GM18867 (cell line): ENCODE measurements around the gene ACP3.
"Not testable (repeated sequence)": the region's sequence is repeated elsewhere in the genome, so short reads cannot be mapped to it uniquely, and the experiment has no call there.

Experiments
- ATAC-seq: cut with Tn5 transposase; IDR thresholded peaks from one replicate; pipeline ENCODE4 v1.9.1; 2021; ENCODE audit warnings: mild to moderate bottlenecking, moderate library complexity; ENCODE audit not compliant: unreplicated experiment

The ACP3 gene, protein sequence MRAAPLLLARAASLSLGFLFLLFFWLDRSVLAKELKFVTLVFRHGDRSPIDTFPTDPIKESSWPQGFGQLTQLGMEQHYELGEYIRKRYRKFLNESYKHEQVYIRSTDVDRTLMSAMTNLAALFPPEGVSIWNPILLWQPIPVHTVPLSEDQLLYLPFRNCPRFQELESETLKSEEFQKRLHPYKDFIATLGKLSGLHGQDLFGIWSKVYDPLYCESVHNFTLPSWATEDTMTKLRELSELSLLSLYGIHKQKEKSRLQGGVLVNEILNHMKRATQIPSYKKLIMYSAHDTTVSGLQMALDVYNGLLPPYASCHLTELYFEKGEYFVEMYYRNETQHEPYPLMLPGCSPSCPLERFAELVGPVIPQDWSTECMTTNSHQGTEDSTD

DNA sequence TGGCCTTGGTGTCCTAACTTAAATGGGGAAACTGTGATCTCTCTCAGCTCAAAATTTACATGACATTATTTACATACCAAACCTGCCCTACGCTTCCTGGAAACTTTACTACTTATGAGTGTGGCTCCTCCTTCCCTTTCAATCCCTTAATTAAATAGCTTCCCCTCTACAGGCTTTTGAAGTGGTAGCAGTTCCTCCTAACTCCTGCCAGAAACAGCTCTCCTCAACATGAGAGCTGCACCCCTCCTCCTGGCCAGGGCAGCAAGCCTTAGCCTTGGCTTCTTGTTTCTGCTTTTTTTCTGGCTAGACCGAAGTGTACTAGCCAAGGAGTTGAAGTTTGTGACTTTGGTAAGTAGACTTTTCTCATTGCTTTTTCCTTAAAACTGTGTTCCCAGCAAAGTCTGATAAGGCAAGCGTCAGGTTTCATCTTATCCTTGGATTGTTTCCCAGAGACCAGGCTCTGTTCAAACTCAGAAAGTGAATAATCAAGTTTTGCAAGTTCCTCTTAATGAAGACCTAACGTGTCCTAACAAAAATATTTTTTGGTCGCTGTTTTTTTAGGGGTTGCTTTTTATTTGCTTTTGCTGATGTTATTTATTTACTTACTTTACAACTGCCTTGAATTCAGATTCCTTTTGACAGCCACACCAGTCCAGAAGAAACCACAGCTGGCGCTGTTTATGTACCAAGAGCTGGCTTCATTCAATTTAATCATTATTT is at the start of gene ACP3:
Gene ACP3 (plus strand): TSS at position 179 of the 720 bp plus-strand sequence. CDS start 50 bp downstream, at position 229.
- ATAC-seq = peak; percentile 82

DNA sequence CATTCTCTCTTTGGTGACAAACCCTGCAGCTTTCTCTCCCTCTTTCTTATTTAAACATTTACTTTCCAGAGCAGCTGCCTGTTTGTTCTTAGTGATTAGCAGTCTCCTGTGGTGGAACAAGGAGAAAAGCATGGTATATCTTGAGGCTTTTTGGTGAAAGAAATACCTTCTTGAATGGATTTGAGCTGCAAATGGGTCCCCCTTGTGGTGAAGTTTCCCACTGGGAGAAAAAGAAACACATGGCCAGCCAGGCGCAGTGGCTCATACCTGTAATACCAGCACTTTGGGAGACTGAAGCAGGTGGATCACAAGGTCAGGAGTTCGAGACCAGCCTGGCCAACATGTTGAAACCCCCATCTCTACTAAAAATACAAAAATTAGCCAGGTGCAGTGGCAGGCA is 48.3 kb upstream of the ACP3 start:
- no peak for ATAC-seq

DNA sequence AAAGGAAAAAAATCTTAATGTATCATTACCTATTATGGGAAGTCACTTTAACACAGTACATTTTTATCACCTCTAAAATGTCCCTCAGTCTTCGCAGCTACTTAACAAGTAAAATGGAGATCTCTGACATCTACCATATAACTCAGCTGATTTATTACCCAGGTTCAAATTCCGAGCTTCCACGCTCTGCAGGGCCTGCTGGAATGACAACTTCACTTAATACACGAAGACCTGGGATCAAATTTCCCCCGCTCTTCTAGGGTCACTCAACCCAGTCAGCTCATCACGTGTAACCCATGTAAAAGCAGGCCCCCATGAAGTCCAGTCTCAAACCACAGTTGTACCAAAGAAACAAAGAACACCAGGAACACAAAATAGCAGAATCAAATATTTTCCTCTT is 44.2 kb upstream of the ACP3 start:
- ATAC-seq = no peak

DNA sequence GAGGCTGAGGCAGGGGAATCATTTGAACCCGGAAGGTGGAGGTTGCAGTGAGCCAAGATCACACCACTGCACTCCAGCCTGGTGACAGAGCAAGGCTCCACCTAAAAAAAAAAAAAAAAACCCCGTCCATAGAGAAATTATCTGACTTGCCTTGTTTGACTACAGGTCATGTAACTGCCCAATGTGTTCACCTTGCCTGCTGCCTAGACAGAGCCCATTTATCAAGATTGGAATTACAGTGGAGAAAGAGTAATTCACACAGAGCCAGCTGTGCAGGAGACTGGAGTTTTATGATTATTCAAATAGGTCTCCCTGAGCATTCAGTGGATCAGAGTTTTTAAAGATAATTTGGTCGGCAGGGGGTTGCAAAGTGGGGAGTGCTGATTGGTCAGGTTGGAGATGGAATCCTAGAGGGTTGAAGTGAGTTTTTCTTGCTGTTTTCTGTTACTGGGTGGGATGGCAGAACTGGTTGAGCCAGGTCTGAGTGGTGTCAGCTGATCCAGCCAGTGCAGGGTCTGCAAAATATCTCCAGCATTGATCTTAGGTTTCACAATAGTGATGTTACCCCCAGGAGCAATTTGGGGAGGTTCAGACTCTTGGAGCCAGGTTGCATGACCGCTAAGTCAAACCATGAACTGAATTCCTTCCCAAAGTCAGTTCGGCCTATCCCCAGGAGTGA is 40.8 kb upstream of the ACP3 start:
- ATAC-seq = no peak

DNA sequence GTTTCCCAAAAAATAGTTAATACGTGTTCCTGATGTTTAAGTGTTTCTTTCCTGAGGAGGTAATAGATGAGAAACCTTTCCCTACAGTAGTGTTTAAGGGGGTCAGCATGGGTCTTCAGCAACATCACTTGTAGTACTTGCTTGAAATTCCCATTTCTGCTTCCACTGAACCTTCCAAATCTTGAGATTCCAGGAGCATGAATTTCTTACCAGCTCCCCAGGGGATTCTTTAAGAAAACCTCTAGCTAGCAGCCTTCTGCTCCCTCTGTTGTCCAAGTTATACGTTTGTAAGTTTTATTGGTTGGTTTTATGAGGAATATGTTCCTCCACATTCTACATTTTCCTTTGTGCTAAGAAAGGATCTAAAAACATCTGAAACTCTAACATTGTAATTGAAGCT is 38.2 kb upstream of the ACP3 start:
- ATAC-seq = no peak

DNA sequence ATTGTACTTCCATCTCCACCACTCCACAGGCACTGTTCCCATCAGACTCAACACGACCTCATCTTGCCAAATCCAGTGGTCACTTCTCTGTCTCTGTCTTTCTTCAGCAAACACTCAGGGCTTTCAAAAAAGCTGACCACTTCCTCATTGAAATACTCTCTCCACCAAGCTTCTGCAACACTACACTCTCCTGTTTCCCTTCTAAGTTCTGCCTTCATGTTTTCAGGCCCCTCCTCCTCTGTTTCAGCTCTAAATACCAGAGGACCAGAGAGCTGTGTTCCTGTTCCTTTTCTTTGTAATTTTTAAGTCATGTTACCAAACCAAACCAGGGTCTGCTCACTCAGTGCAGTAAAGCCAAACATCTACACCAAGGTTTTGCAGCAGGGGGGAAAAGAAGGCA is 33.8 kb upstream of the ACP3 start:
- peak; percentile 78 for ATAC-seq

DNA sequence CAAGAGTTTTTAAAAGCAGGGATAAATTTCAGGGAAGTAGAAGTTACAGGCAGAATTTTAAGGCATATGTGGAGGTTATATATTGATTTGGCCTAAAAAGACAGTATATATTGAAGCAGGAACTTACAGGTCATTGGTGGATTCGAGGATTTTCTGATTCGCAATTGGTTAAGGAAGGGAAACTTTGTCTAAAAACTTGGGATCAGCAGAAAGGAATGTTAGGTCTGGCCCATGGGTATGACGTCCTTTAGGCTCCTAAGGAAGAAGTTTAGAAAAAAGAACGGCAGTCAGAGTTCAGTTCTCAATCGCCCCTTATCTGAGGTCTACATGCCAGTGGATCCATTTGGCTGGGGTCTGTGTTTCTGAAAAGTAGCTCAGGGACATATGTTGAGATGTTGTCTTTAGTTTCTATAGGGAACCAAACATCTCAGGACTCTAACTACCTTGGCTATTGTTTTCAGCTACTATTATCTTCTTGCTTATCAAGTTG is 33.2 kb upstream of the ACP3 start:
- ATAC-seq = no peak

DNA sequence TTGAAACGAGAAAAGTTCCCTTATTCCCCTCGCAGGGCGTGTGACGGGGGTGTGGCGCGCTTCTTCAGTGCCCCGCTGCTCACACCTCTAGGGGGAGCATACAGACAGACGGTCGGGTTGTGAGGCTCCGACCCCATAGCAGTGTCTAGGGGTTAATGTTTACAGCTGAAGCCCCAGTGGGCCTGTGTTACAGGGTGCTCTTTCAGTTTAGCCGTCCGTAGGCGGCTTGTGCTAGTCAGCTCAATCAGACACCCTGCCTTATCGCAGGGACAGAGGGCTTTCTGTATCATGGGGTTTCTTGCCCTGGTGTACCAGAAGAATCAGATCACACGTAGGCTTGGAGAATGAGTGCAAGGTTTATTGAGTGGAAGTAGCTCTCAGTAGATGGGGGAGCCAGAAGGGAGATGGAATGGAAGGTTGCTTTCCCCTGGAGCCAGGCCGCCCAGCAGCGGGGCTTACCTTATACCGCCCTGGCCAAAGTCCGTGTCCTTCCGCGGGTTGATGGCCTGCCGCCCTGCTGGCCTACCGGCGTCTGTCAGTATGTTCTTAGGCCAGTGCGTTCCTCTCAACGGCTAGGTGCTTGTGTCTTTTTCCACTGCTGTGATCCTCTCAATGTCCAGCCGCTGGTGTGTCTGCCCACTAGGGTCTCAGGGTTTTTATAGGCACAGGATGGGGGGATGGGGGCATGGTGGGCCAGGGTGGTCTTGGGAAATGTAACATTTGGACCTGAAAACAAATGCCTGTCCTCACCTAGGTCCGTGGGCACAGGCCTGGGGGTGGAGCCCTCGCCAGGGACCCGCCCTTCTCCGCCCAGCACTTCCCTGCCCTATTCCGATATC is 32.2 kb upstream of the ACP3 start:
- ATAC-seq = no peak

DNA sequence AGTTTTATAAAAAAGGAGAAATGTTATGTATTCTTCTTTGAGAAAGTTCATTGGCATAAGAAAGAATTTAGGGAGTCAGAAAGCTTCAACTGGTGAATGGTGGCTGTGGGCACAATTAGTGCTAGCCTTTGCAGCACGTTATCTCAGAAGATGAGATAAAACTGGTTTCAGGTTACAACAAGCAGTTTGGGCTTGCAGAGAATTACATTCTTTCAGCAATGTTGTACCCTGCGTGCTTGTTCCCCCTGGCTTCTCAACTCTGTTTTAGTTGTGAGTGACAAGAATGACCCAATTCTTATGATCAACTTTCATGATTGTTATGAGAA is 31.6 kb upstream of the ACP3 start:
- no peak for ATAC-seq

DNA sequence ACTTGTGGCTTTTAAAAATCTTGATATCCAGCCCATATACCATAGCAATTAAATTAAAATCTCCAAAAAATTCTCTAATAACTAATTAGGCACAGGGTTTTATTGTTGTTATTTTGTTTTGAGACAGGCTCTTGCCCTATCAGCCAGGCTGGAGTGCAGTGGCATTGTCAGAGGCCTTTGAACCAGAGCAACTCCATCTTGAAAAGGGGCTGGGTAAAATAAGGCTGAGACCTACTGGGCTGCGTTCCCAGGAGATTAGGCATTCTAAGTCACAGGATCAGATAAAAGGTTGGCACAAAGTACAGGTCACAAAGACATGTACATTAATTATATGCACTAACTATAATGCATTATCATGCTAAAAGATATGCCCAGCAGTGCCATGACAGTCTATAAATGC is 31.2 kb upstream of the ACP3 start:
- no peak for ATAC-seq

DNA sequence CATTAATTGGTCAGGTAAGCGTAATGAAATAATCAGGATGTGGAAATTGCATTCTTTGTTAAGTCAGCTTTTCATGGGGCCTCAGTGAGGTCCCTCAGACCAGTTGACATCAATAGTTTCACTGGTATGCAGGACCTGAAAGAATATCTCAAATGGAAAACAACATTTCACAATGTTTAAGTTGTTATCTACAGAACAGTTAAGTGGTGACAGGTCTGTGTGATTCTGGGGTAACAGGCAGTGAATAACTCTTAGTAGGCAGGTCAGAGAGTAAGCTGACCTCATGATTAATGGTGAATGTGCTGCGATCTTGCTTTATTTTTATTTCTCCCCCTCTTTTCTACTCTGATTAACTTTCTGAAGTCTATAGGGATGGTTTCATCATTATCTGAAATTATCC is 28.9 kb upstream of the ACP3 start:
- no peak for ATAC-seq

DNA sequence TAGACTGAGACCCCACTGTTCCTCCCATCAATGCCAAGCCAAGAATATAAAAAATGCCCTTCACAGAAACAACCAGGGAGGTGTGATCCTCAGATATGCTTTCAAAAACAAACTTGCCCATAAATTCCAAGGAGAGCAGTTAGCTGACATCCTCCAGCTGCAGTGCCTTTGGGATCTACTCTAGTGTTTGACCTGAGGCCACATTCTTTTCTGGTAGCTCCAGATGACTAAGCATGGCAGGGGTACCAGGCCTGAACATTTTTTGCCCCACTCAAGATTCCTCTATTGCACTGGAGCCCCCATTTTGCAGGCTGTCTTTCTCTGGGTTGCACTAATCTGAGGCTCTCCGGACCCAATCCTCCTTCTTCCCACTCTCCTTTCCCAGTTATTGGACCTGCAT is 27.9 kb upstream of the ACP3 start:
- ATAC-seq = no peak

DNA sequence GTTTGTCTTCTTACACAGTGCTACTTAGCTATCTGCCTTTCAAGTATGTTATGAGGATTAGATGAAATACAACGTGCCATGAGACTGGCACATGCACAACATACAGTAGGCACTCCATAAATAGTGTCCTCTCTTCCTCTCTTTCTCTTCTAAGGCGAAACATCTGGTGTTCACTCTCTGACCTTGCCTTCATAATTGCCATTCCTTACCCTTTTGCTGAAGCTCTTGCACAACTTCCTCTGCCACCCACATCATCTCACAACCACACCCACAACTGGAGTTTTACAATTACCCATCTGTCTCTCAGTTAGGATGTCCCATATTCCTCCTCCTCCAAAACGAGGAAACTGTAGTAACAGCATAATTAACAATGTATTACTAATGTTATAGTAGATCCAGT is 26.4 kb upstream of the ACP3 start:
- ATAC-seq = no peak

DNA sequence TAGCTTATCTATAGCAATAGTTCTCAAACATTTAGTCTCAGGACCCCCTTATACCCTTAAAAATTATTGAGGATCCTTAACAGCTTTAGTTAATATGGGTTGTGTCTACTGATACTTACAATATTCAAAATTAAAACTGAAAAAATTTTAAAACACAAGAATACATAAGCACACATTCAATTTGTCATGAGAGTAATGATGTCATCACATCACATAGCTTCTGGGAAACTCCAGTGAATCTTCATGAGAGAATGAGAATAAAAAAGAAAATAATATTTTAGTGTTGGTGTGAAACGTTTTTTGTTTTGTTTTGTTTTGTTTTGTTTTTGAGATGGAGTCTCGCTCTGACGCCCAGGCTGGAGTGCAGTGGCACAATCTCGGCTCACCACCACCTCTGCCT is 25.2 kb upstream of the ACP3 start:
- ATAC-seq = no peak

DNA sequence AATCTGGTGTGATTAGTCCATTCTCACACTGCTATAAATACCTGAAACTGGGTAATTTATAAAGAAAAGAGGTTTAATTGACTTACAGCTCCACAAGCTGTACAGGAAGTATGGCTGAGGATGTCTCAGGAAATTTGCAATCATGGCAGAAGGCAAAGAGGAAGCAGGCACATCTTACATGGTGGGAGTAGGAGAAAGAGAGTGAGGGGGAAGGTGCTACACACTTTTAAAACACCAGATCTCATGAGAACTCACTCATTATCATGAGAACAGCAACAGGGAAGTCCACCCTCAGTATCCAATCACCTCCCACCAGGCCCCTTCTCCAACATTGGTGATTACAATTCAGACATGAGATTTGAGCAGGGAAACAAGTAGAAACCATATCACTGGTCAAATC is 24.0 kb upstream of the ACP3 start:
- no peak for ATAC-seq

DNA sequence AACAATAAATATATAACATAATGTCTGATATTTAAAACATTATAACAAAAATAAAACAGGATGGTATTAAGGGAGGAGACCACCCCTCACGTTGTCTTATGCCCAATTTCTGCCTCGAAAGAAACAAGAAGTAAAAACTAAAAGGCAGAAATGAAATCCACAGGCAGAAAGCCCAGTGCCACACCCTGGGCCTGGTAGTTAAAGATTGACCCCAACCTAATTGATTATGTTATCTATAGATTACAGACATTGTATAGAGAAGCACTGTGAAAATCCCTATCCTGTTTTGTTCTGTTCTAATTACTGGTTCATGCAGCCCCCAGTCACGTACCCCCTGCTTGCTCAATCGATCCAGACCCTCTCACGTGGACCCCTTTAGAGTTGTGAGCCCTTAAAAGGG is 22.3 kb upstream of the ACP3 start:
- ATAC-seq = no peak

DNA sequence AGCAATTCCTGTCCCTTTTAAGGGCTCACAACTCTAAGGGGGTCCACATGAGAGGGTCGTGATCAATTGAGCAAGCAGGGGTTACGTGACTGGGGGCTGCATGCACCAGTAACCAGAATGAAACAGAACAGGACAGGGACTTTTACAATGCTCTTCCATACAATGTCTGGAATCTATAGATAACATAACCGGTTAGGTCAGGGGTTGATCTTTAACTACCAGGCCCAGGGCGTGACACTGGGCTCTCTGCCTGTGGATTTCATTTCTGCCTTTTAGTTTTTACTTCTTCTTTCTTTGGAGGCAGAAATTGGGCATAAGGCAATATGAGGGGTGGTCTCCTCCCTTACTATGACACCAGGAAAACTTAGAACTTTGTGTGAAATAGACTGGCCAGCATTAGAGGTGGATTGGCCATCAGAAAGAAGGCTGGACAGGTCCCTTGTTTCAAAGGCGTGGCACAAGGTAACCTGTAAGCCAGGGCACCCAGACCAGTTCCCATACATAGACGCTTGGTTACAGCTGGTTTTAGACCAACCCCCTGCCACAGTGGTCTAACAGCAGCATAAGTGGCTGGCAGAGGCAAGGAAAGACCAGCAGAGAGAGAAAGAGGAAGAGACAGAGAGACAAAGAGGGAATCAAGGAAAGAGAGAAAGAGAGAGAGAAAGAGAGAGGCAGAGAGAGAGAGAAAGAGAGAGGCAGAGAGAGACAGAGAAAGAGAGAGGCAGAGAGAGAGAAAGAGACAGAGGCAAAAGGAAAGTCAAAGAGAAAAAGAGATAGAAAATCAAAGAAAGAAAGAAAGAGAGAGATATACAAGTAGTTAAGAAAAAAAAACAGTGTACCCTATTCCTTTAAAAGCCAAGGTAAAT is 13.6 kb upstream of the ACP3 start:
- ATAC-seq = not testable (repeated sequence)

DNA sequence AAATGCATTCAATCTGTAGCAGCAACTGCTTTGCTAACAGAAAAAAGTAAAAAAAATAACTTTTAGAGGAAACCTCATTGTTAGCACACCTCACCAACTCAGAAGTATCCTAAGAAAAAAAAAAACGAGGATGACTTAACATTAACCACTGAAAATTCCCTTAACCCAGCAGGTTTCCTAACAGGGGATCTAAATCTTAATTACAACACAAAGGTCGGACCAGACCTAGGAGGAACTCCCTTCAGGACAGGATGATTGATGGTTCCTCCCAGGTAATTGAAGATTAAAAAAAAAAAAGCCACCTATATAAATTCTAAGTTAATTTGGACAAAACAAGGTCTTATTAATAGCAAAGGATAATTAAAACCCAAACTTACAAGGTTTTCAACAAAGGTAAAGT is 12.9 kb upstream of the ACP3 start:
- ATAC-seq = not testable (repeated sequence)

DNA sequence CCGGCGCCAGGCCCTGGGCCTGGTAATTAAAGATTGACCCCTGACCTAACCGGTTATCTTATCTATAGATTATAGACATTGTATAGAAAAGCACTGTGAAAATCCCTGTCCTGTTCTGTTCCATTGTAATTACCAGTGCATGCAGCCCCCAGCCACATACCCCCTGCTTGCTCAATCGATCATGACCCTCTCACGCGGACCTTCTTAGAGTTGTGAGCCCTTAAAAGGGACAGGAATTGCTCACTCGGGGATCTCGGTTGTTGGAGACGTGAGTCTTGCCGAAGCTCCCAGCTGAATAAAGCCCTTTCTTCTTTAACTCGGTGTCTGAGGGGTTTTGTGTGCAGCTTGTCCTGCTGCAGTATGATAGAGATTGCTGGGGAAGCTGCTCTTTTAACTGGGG is 7.2 kb upstream of the ACP3 start:
- not testable (repeated sequence) for ATAC-seq

DNA sequence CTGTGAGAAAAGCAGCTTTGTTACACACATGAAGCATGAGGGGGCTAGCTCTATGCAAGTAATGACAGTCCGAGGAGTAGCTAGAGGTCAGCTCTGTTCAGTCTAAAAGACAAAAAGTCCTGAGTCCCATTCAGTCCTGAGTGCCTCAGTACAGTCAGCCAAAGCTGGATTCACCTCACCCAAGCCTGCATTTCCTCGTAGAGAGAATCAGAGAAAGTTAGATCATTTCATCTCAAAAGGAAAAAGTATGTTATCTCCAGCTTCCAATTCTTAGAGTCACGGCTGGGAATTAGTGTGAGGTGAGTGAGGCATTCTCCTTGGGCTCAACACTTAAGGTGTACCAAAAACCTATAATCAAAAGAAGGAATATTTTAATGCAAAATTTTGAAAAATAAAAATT is 5.9 kb upstream of the ACP3 start:
- ATAC-seq = no peak
